Measurements from ENCODE around the gene CFAP74. TPM values are rescaled to one million over a fixed set of nuclear protein-coding genes. Genes with fewer than 3 reads are reported as not detected.

The CFAP74 gene
- polyA plus RNA-seq, 1 donor from 2014 or later = 0.22 TPM

DNA sequence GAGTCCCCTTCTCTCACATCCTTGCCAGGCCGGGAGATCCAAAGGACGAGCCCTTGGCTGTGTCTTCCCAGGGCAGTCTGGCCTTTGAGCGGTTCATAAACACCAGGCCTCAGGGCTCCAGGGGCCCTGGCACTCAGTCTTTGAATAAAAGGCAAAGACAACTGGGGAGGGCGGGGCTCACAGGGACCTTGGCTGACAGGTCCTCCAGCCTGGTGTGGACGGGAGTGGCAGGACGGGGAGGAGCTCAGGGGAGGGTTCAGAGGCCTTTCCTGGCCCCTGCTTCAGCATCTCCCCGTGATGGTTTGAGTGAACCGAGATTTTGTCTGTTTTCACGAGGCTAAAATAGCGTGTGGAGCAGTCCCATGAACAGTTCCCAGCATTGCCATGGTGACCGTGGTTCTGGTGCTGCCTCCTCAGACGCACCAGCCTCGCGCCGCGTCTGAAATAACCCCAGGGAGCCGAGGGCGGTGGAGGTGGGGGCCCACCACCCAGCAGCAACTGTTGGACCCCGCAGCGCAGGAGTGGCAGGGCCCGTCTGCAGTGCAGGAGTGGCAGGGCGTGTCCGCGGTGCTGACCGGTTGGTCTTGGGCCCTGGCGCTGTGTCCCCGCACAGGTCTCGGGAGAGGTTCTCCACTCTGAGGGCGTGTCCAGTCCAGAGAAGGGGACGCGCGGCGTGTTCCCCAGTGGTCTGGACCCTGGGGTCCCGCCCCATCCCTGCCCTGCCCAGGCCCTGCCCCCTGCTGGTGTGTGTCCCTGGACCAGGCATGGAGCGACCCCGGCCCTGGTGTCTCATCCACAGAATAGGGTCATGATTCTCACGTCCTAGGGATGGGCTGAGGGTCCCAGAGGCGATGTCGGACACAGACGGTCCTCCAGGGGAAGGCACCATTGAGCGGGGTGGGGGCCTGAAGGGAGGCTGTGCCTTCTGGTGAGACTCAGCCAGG, 39.5 kb upstream of the CFAP74 start:
- no peaks in the 10 kb centered on the region for H3F3A ChIP-seq (ENCODE audit: insufficient read depth, low read length, poor library complexity, severe bottlenecking)
- no peak overlapping the region for H2AFZ ChIP-seq (ENCODE audit: low read depth, low read length)
- H3K36me3 ChIP-seq (ENCODE audit: insufficient read depth, low read length) = no peaks in the 10 kb centered on the region
- no peak overlapping the region for H3K9ac ChIP-seq (ENCODE audit: low read length)
- H3K4me2 ChIP-seq (ENCODE audit: low read length) = no peak overlapping the region
- no peaks in the 10 kb centered on the region for H3K9me2 ChIP-seq (ENCODE audit: insufficient read depth, low read length)
- peaks cover 13% of the 10 kb centered on the region for H3K27me3 ChIP-seq (ENCODE audit: insufficient read depth, low read depth, low read length)
- no peak overlapping the region for H3K4me3 ChIP-seq (ENCODE audit: low read length)
- no peak for TF ChIP-seq MXI1 (conservative IDR thresholded peaks at IDR 0.05; ENCODE audit: poor library complexity, severe bottlenecking)
- no peaks in the 10 kb centered on the region for H4K20me1 ChIP-seq (ENCODE audit: insufficient read depth)
- no peak overlapping the region for H3K27ac ChIP-seq (ENCODE audit: low read length)
- H3K9me3 ChIP-seq (ENCODE audit: low read length) = no peaks in the 10 kb centered on the region
- no peaks in the 10 kb centered on the region for H3K79me2 ChIP-seq (replicated peaks; ENCODE audit: insufficient read depth, low read length)

DNA sequence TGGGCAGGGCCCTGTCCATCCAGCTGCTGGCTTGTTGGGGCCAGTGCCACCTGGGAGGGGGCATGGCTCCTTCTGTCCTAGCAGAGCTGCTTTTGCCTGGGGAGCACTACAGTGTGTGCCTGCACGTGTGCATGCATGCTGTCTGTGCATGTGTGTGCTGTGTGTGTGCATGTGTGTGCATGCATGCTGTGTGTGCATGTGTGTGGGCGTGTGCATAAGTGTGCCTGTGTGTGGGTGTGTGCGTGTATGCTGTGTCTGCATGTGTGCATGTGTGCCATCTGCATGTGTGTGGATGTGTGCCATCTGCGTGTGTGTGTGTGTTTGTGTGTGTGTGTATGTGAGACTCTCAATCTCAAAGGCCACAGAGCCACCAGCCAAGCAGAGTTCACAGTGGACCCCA, 38.3 kb upstream of the CFAP74 start:
- TF ChIP-seq SMC3 (conservative IDR thresholded peaks at IDR 0.05; ENCODE audit: poor library complexity) (no peak), TAF1 (IDR thresholded peaks at IDR 0.05; ENCODE audit: low read depth) (no peak), RAD21 (conservative IDR thresholded peaks at IDR 0.05) (no peak)
- TF ChIP-seq, protein P1, sequence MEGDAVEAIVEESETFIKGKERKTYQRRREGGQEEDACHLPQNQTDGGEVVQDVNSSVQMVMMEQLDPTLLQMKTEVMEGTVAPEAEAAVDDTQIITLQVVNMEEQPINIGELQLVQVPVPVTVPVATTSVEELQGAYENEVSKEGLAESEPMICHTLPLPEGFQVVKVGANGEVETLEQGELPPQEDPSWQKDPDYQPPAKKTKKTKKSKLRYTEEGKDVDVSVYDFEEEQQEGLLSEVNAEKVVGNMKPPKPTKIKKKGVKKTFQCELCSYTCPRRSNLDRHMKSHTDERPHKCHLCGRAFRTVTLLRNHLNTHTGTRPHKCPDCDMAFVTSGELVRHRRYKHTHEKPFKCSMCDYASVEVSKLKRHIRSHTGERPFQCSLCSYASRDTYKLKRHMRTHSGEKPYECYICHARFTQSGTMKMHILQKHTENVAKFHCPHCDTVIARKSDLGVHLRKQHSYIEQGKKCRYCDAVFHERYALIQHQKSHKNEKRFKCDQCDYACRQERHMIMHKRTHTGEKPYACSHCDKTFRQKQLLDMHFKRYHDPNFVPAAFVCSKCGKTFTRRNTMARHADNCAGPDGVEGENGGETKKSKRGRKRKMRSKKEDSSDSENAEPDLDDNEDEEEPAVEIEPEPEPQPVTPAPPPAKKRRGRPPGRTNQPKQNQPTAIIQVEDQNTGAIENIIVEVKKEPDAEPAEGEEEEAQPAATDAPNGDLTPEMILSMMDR (IDR thresholded peaks at IDR 0.05; ENCODE audit: poor library complexity, severe bottlenecking) = no peak
- H4K20me1 ChIP-seq (ENCODE audit: insufficient read depth) = no peaks in the 10 kb centered on the region
- no peak overlapping the region for H3K4me2 ChIP-seq (ENCODE audit: low read length)

DNA sequence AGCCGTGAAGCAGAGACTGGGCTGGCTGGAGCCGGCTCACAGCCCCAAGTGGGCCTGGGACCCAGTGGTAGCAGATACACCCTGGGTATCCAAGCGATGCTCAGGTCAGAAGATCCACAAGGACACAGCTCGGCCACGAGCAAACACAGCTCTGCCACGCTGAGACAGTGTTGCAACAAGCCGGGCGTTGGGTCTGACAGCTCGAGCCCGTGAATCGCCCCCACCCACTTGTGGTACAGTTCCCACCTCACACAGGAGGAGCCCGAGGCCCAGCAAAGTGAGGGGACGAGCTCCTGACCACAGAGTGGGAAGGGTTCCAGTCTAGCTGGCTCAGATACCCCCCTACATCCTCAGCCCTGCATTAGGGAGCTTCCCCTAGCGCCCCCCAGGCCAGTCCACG, 37.7 kb upstream of the CFAP74 start:
- no peak overlapping the region for H3K27ac ChIP-seq (ENCODE audit: low read length)
- no peak overlapping the region for H3K9ac ChIP-seq (ENCODE audit: low read length)
- H3K9me2 ChIP-seq (ENCODE audit: insufficient read depth, low read length) = no peaks in the 10 kb centered on the region
- no peak overlapping the region for H2AFZ ChIP-seq (ENCODE audit: low read depth, low read length)
- H3K36me3 ChIP-seq (ENCODE audit: insufficient read depth, low read length) = no peaks in the 10 kb centered on the region
- H3K4me3 ChIP-seq (ENCODE audit: low read length) = no peak overlapping the region
- H3K4me2 ChIP-seq (ENCODE audit: low read length) = no peak overlapping the region
- no peaks in the 10 kb centered on the region for H3K79me2 ChIP-seq (replicated peaks; ENCODE audit: insufficient read depth, low read length)
- H4K20me1 ChIP-seq (ENCODE audit: insufficient read depth) = no peaks in the 10 kb centered on the region
- H3K27me3 ChIP-seq (ENCODE audit: insufficient read depth, low read depth, low read length) = peaks cover 7% of the 10 kb centered on the region
- H3K9me3 ChIP-seq (ENCODE audit: low read length) = no peaks in the 10 kb centered on the region
- no peaks in the 10 kb centered on the region for H3F3A ChIP-seq (ENCODE audit: insufficient read depth, low read length, poor library complexity, severe bottlenecking)
- TF ChIP-seq EZH2 (IDR thresholded peaks at IDR 0.05; ENCODE audit: borderline replicate concordance, insufficient read depth, low read length, poor library complexity, severe bottlenecking) (no peak), SMC3 (conservative IDR thresholded peaks at IDR 0.05; ENCODE audit: poor library complexity) (no peak), EP300 (conservative IDR thresholded peaks at IDR 0.05; ENCODE audit: poor library complexity, severe bottlenecking) (no peak), TAF1 (IDR thresholded peaks at IDR 0.05; ENCODE audit: low read depth) (no peak), MXI1 (conservative IDR thresholded peaks at IDR 0.05; ENCODE audit: poor library complexity, severe bottlenecking) (no peak)
- TF ChIP-seq, protein P2, sequence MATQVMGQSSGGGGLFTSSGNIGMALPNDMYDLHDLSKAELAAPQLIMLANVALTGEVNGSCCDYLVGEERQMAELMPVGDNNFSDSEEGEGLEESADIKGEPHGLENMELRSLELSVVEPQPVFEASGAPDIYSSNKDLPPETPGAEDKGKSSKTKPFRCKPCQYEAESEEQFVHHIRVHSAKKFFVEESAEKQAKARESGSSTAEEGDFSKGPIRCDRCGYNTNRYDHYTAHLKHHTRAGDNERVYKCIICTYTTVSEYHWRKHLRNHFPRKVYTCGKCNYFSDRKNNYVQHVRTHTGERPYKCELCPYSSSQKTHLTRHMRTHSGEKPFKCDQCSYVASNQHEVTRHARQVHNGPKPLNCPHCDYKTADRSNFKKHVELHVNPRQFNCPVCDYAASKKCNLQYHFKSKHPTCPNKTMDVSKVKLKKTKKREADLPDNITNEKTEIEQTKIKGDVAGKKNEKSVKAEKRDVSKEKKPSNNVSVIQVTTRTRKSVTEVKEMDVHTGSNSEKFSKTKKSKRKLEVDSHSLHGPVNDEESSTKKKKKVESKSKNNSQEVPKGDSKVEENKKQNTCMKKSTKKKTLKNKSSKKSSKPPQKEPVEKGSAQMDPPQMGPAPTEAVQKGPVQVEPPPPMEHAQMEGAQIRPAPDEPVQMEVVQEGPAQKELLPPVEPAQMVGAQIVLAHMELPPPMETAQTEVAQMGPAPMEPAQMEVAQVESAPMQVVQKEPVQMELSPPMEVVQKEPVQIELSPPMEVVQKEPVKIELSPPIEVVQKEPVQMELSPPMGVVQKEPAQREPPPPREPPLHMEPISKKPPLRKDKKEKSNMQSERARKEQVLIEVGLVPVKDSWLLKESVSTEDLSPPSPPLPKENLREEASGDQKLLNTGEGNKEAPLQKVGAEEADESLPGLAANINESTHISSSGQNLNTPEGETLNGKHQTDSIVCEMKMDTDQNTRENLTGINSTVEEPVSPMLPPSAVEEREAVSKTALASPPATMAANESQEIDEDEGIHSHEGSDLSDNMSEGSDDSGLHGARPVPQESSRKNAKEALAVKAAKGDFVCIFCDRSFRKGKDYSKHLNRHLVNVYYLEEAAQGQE (IDR thresholded peaks at IDR 0.05; ENCODE audit: borderline replicate concordance) = no peak
- TF ChIP-seq, protein P1 (IDR thresholded peaks at IDR 0.05; ENCODE audit: poor library complexity, severe bottlenecking) = no peak

More for the DNA sequence above, 38.3 kb upstream of the CFAP74 start:
- Histone ChIP-seq H3K27ac (ENCODE audit: low read length) (no peak overlapping the region), H3K36me3 (ENCODE audit: insufficient read depth, low read length) (no peaks in the 10 kb centered on the region), H3K9ac (ENCODE audit: low read length) (no peak overlapping the region), H3K79me2 (replicated peaks; ENCODE audit: insufficient read depth, low read length) (no peaks in the 10 kb centered on the region), H3K27me3 (ENCODE audit: insufficient read depth, low read depth, low read length) (peaks cover 7% of the 10 kb centered on the region), H2AFZ (ENCODE audit: low read depth, low read length) (no peak overlapping the region), H3K9me3 (ENCODE audit: low read length) (no peaks in the 10 kb centered on the region), H3K4me3 (ENCODE audit: low read length) (no peak overlapping the region), H3K9me2 (ENCODE audit: insufficient read depth, low read length) (no peaks in the 10 kb centered on the region), H3F3A (ENCODE audit: insufficient read depth, low read length, poor library complexity, severe bottlenecking) (no peaks in the 10 kb centered on the region)

Data from neural cell (in vitro differentiated cells).